Measurements from ENCODE around the gene GJE1.

DNA sequence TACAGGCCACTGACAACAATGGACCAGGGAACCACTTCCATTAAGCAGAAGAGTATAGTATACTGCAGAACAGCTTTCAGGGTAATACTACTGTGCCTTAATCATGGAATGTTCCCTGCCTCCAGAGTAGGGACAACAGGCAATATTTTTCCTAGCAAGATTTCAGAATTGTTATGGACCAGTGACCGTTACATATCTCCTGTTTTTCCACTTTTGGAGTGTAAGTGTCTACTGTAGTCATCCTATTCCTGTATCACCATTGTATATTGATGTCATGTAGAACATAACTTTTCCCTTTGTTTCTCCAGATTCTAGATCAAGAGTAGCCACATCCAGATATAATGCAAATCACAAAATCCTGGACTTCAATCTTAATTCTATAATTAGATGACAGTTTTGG is 1.9 kb upstream of the GJE1 start:
- no peak for TF ChIP-seq CTCF (IDR thresholded peaks at IDR 0.05; ENCODE audit: insufficient read depth, low read depth, low read length)
- TF ChIP-seq EZH2 (IDR thresholded peaks at IDR 0.05; ENCODE audit: insufficient read depth, low read length): no peak
